Measurements from ENCODE around the gene SEPTIN12.
A peak's percentile ranks its signal among the peaks of the same experiment; 100 is the strongest.

Gene SEPTIN12

DNA sequence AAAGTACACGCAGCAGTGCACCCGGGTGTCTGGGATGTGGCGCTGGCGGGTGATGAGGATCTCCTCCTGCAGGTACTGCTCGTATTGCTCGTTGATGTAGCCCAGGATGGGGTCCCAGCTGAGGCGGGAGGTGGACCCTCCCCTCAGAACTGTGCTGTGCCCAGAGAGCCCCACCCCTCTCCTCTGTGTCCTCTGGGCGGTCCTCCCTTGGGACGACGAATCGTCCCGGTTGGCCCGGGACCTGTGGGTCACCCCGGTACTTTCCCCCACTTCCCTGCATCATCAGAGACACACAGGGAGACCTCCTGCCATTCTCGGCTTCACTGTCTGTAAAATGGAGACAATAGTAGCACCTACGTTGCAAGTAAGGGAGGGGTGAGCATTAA, 4.2 kb downstream of the SEPTIN12 start:
- DNase-seq (ENCODE audit: low read depth) = no peak

DNA sequence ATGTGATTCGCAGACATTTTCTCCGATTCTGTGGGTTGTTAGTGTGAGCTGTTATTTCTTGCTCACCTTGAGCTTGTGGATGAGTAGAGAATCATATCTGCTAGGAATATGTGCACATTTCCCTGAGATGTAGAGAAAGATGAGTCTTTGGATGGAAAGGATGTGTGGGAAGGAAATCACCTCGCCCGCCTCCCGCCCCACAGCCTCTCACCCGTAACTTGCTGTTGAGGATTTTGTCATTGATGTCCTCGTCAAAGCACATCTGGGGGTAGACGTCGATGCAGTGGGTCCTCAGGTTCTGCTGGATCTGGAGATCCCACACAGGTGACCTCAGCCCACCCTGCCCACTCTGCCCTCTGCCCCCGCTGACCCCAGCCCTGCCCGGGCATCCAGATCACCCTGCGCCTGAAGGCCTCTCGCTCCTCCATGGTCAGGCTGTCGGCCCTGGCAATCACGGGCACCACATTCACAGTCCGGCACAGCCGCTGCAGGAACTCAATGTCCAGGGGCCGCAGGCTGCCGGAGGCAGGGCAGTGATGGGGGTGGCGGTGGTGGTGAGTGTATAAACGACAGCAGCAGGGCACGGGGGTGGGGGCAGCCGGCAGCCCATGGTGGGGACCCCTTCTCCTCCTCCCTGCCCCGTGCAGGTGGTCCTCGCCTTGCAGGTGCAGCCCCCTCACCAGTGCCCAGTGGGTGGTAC, 4.7 kb downstream of the SEPTIN12 start:
- DNase-seq (ENCODE audit: low read depth) = no peak

DNA sequence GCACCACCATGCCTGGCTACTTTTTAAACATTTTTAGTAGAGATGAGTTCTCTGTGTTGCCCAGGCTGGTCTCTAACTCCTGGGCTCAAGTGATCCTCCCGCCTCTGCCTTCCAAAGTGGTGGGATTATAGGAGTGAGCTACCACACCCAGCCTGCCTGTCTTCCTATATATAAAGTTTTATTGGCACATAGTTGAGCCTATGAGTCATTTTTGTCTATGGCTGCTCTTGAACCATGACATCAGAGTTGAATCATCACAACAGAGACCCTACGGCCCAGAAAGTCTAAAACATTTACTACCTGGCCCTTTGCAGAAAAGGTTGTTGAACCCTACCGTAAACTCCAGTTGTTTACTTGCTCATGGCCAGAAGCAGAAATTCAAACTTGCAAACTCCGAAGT, 7.9 kb downstream of the SEPTIN12 start:
- no peak for DNase-seq (ENCODE audit: low read depth)

DNA sequence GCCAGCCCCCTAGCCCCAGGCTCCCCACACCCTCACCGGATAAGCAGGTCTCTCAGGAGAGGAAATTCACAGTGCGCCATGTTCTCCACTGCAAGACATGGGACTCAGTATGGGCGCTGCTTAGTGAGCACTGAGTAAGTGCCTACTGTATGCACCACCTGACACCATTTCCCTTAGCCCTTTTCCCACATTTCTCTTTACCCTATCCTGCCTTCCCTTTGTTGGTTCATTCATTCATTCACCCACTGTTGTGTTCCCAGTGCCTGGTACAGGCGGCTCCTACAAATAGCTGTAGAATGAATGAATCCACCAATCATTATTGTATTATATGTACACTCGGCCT, 10.1 kb downstream of the SEPTIN12 start:
- DNase-seq (ENCODE audit: low read depth) = no peak

DNA sequence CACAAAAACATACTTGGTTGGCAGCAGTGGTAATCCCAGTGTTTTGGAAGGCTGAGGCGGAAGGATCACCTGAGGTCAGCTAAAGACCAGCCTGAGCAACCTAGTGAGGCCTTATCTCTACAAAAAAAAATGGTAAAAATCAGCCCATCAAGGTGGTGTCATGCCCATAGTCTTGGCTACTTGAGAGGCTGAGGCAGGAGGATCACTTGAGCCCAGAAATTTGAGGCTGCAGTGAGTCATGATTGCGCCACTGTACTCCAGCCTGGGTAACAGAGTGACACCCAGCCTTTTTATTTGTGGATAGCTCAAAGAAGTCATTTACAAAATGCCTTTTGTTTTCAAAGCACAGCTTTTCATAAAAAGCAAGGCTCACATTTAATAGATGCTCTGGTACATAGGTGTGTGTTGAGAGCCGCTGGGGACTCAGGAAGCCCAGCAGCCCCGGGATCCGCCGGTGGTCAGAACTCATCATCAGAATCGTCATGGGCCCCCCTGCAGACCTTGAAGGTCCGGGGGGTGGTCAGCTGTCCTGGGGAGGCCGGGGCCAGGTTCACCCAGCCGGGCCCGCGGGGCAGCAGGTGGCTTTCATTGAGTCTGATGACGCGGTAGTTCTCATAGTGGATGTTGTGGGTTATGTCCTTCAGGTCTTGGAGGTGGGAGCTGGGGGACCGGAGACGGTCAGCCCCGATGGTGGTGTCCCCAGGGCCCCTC, 10.7 kb downstream of the SEPTIN12 start:
- DNase-seq (ENCODE audit: low read depth) = no peak

DNA sequence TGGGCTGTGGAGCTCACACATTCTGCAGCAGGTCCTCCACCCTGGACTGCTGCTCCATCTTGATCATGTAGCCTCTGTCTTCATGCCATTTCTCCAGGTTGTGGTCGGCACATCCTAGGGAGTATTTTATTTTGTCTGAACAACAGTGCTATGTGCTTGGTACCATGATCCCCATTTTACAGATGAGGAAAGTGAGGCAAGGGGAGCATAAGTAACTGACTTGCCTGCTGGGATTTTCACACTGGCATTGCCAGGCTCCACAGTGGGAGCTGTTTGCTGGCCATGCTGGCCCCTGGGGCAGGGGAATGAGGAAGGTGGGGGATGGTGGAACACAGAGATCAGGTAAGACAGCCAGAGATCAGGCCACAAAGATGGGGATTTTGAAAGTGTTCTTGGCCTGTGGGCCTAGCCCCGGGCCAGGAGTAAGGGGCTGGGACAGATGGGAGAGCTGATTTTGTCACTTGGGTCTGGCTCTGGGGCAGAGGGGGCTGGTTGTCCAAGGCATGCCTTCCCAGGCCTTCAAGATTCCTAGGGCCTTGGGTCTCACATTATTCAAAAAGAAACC, 11.9 kb downstream of the SEPTIN12 start:
- no peak for DNase-seq (ENCODE audit: low read depth)

GRCh38 chr16:4775005-4775404, 13.1 kb downstream of the SEPTIN12 start:
- no peak for DNase-seq (ENCODE audit: low read depth)

- DNase-seq (ENCODE audit: low read depth) = no peak
Observed at GRCh38 chr16:4772351-4772750, 15.8 kb downstream of the SEPTIN12 start.

- no peak for DNase-seq (ENCODE audit: low read depth)
Observed at GRCh38 chr16:4771646-4772045, 16.5 kb downstream of the SEPTIN12 start.

GRCh38 chr16:4769306-4769638, 18.9 kb downstream of the SEPTIN12 start:
- no peak for DNase-seq (ENCODE audit: low read depth)

- DNase-seq (ENCODE audit: low read depth) = peak; percentile 90
Observed at GRCh38 chr16:4768549-4769305, 19.4 kb downstream of the SEPTIN12 start.

DNA sequence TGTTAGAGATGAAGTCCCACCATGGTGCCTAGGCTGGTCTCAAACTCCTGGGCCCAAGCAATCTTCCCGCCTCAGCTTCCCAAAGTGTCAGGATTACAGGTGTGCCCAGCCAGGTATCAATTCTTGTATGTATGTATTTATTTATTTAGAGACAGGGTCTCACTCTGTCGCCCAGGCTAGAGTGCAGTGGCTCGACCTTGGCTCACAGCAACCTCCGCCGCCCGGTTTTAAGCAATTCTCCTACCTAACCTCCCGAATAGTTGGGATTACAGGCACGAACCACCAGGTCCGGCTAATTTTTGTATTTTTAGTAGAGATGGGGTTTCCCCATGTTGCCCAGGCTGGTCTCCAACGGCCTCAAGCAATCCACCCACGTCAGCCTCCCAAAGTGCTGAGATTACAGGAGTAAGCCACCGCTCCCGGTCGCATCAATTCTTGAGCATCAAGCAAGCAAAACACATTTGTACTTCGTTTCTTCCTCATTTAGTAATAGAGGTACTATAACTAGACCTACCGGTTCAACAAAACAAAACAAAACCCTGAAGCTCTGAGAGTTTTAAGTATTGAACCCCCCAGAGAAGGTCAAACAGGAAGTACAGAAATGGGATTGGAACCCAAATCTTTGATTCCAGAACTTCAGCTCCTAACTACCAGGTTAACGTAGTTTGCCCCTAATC, 20.1 kb downstream of the SEPTIN12 start:
- no peak for DNase-seq (ENCODE audit: low read depth)

- peak; percentile 97 for DNase-seq (ENCODE audit: low read depth)
Observed at GRCh38 chr16:4766875-4767628, 21.1 kb downstream of the SEPTIN12 start, which contains the start of gene ZNF500. TSS of gene ZNF500 (minus strand) at chr16:4767162. CDS start at chr16:4765978, 1,184 bp downstream.

GRCh38 chr16:4765511-4766474, 22.4 kb downstream of the SEPTIN12 start:
- DNase-seq (ENCODE audit: low read depth) = no peak

GRCh38 chr16:4763791-4764190, 24.4 kb downstream of the SEPTIN12 start:
- no peak for DNase-seq (ENCODE audit: low read depth)

GRCh38 chr16:4762205-4762604, 25.9 kb downstream of the SEPTIN12 start:
- DNase-seq (ENCODE audit: low read depth) = no peak

- DNase-seq (ENCODE audit: low read depth) = no peak
Observed at GRCh38 chr16:4760221-4760910, 27.8 kb downstream of the SEPTIN12 start.

GRCh38 chr16:4755687-4756086, 32.5 kb downstream of the SEPTIN12 start:
- no peak for DNase-seq (ENCODE audit: low read depth)

DNA sequence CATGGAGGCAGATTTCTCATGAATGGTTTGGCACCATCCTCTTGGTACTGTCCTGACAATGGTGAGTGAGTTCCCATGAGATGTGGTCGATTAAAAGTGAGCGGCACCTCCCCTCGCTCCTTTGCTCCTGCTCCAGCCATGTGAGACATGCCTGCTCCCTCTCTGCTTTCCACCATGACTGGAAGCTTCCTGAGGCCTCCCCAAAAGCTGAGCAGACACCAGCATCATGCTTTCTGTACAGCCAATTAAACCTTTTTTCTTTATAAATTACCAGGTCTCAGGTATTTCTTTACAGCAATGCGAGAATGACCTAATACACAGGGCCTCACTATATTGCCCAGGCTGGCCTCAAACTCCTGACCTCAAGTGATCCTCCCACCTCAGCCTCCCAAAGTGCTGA, 33.3 kb downstream of the SEPTIN12 start:
- no peak for DNase-seq (ENCODE audit: low read depth)

GRCh38 chr16:4753227-4753626, 34.9 kb downstream of the SEPTIN12 start:
- DNase-seq (ENCODE audit: low read depth) = no peak

Measured in activated T-cell treated with anti-CD3 and anti-CD28 coated beads for 48 hours (primary cell).